SHP77 (cell line): ENCODE data around the gene C1orf56.

Source experiments
- DNase-seq, 2 experiments: peaks; one replicate each; lab custom pipeline; 2025; lab: John Stamatoyannopoulos, UW

C1orf56 gene, protein sequence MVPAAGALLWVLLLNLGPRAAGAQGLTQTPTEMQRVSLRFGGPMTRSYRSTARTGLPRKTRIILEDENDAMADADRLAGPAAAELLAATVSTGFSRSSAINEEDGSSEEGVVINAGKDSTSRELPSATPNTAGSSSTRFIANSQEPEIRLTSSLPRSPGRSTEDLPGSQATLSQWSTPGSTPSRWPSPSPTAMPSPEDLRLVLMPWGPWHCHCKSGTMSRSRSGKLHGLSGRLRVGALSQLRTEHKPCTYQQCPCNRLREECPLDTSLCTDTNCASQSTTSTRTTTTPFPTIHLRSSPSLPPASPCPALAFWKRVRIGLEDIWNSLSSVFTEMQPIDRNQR

DNA sequence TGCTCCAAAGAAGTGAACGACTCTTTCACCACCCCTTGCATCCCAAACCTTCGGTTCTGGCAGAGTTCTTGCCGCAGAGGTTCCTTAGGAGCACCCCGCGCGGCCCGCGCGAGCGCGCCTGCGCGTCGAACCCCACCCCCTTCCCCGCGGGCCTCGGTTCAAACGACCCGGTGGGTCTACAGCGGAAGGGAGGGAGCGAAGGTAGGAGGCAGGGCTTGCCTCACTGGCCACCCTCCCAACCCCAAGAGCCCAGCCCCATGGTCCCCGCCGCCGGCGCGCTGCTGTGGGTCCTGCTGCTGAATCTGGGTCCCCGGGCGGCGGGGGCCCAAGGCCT lies at the start of gene C1orf56:
C1orf56 (plus strand) TSS at position 161 of the 334 bp plus-strand sequence; CDS start at position 258, 97 bp downstream.
- peak; percentile 84 to 86 for DNase-seq

DNA sequence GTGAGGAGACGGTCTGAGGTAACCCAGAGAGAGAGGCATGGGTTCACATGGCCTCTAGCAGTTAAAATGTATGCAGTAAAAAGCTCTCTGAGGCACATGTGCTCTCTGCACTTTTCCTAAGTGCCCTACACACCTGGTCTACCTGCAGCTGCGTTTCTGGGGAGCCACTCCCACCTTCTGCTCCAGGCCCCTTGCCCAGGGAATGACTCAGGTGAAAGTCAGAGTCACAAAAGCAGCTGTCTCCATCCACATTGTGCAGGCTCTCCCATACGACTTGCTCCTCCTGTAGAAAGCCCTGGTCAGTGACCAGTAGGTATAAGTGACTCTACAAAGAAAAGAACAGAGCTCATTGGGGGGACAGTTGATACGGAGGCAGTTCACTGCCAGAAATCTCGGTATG lies 49.6 kb upstream of the C1orf56 start:
- DNase-seq = no peak

DNA sequence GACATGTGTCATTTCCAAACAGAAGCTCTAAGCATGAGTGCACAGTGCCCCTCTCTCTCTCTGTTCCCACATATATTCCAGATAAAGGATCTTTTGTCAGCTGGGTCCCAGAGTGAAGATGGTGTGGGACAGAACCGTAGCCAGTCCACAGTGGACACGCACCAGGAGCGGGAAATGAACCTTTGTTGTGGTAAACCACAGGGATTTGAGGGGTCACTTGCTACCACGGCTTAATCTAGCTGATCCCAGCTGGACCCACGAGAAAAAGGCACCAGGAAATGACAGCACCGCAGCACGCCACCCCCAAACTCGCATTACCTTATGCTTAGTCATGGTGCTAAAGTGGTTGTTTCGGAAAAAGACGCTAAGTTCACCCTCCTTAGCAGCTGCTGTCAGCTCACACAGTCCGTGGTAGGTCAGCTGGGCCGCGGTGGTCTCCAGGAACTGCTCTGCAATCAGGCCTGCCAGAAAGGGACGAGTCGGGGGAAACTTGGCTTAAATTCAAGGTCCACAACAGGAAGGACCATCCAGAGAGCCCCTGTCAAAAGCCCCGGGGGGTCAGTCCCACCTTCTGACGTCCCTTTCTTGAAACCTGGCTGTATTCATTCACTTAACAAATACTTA lies 48.4 kb upstream of the C1orf56 start:
- no peak for DNase-seq

DNA sequence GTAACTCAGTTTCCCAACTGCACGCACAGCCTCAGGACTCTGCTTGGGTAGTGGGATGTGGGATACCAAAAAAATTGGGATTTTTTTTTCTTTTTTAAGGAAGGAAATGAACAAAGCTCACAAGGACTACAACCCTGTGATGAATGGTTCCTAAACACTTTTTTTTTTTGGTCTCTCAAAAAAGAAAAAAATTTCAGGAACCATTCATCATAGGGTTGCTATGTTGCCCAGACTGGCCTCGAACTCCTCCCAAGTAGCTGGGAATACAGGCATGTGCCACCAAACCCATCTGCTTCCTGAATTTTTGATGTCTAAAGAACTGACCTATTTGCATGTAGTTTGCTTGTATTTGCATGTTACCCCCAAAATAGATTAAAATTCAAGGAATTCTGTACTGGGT lies 47.6 kb upstream of the C1orf56 start:
- no peak for DNase-seq

DNA sequence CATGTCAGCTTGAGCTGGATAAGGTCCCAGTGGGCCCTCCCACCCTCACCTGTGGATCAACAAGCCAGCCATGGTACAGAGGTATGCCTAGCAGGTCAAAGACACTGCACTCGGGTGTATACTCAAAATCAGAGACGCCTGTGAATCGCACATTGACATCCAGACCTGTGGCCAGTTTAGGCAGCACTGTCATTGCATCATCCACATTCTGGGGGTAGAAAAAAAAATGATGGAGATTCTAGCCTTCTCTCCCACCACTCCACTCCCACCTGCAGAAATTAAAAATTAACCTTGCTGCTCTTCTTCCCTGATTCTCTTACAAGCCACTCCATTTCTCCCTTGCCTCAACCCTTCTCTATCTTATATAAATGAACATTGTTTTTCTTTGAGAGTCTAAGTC lies 47.1 kb upstream of the C1orf56 start:
- DNase-seq = no peak

DNA sequence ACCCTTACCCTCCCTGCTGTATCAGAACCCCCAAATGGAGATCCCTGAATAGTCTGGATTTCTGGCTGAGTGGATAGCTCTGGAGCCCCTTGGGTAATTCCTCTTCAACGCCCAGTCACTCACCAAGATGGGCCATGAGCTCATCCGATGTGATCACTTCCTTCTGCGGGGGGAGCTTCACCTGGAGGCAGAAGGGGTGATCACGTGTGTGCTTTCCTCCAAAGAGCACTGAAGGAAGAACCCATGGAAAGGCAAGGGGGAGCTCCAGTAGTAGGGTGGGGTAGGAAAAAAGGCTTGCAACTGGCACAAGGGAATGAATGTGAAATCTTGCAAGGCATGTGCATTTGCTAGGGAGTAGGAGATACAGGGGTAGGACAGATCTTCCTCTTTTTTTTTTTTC lies 45.9 kb upstream of the C1orf56 start:
- no peak for DNase-seq

DNA sequence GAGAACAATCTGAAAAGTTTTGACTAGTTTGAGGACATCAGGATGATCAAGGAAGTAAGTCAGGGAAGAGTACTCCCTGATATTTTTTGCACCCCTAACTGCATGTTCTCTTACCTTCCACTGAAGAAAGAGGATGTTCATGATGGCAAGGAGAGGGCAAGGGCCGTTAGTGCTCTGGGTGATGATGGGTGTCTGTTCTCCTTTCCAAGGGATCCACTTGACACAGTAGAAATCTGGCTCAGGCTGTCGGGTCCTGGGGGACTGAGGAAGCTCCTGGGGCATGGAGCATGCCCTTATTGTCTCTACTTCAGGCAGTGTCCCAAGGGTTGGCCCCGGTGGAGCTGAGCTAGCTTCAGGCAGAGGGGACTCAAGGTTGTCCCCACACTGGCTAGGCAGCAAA lies 45.5 kb upstream of the C1orf56 start:
- no peak for DNase-seq

DNA sequence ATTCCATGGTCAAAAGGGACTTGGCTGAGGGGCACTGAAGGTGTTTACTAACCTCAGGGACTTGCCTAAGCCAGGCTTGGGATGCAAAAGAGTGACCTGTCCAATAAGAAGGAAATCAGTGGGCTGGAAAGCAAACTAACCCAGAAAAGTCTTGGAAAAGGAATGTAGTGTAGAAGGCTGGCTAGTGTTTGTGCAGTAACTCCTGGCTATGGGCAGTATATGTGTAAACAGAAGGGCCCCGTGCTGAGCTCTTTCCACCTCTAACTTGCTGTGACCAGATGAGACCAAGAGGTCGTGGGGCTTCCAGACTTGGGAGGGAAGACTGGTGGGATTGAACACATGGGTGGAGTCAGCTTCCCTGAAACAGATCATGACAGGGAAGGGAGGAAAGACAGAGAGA lies 44.9 kb upstream of the C1orf56 start:
- DNase-seq = no peak

DNA sequence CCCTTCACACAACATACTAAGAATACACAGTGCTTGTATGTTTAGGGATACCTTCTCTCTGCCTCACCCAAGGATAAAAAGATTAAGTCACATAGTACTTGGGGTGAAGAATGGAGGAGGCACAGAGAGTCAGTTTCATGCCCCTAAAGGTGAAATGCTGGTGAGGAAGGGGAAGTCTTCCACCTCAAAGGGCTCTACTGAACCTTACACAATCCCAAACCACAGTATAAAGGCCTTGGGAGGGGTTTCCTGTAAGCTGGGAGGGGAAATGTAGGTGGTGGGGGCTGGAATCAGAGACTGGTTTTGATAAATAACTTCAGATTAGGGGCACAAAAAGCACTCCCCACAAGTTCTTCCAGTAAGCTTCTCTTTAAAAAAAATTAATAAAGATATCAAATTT lies 44.4 kb upstream of the C1orf56 start:
- no peak for DNase-seq

DNA sequence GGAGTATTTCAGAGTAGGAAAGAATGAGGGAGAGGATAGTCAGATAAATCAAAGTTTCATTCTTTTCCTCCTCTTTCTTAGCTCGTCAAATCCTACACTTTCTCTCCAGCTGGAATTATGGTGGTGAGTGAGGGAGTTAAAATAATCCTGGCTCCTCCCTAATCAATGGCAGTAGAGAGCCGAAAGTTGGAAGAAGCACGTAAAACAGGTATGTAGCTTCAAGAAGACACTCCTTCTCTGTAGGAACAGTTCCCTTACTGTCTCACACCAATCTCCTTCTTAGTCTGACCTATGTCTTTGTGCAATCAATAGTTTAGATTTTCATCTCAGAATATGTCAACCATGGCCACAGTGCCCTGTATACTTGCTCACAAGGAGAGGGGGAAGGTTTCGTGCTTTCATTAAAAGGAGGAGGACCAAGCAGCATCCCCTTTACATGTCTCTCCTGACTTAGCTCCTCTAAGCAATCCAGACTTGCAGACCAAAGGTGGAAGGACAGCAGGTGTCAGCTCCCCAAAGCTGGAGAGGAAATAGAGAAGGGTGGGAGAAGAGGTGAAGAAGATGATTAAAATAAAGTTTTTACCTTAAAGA lies 41.7 kb upstream of the C1orf56 start:
- peak in 1 of 2 experiments; percentile 39 for DNase-seq

DNA sequence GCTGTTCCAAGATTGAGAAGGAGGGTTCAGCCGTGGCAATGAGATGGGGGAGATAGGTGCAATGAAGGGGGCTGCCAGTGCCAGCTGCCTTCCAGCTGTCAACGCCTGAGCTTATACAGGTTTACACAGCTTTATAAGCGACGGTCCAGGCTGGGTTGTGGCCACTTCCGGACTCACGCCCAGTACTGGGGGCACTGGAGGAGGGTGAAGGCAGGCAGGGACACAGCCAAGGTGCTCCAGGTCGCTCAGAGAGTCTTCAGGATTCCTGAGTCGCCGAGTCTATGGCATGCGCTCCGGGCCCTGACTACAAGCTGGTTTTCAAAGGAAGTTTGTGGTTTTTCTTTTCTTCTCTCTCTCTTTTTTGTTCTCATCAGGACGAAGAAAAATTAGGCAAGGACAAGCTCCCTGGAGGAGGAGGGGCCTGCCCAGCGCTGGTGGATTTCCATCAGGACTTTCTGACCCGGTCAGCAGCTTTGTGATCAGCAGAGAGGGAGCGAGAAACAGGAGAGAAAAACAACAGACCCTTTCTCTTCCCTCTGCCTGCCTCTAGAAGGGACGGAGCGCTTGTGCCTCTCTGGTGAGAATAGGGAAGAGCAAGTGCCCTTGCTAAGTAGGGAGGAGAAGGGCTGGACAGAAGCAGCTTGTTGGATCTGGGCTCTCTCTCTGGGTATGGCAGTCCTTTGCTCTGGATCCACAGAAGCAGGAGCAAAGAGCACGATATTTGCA lies 41.1 kb upstream of the C1orf56 start, which contains the start of gene MINDY1:
MINDY1 (minus strand) TSS at position 576 of the 726 bp plus-strand sequence. CDS start 4,285 bp downstream, outside the sequence.
- peak; percentile 95 to 97 for DNase-seq

DNA sequence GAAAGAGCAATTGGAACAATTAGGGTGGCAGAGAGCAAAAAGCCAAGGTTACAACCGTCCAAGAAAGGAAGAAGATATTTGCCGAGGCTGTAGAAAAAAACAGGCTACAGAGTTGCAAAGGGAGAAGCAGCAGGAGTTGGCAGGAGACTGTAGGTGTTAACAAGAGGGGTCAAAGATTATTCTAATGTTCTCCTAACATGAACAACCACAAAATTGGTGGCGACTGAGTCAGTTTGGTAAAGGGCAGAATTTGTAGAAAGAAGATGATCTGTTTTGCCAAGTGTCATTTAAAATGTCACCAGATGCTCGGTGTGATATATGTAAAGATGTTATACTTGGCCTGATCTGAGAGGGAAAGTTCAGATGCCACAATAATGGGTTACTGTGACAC lies 39.7 kb upstream of the C1orf56 start:
- no peak for DNase-seq

DNA sequence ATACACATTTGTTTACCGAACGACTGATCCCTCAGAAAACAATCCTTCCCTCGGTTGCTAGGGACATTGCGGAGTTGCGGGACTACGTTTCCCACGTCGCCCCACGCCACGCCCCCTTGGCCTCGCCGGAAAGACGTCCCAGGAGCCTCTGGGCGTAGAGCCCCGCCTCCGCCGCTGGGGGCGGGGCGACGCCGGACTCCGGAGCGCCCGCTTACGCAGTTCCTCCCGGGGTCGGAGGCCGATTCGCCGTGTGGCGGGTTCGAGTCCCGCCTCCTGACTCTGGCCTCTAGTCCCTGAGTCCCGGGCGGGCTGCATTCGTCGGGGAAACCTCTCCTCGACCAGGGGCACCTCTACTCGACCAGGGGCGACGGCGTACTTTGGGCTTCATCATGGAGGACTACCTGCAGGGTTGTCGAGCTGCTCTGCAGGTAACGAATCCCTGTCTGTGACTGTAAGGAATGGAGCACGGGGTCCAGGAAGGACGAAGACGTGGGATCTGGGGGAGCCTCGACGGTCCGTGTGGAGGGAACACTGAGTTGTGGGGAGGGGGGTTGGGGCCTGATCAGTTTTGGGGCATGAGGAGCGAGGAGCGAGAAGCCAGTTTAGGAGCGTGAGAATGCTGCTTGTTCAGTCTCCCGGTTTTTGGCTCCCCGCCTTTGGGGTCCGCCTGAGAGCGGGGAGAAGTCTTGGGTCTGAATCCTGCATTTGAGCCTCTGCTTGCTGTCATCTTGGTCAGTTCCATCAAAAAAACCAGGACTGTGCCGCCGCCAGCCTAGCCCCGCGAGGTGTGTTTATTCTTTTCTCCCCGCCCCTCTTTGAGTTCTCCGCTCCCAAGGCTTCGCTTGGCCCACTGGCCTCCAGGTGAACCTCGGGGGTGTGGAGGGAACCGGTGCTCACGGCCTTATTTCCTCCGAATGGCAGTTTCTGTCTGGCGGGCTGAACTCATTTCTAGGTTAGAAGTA lies 39.0 kb upstream of the C1orf56 start, which contains the start of gene PRUNE1:
PRUNE1 (plus strand) TSS at position 206 of the 962 bp plus-strand sequence; CDS start at position 390, 184 bp downstream.
- DNase-seq = peak; percentile 99 to 100

DNA sequence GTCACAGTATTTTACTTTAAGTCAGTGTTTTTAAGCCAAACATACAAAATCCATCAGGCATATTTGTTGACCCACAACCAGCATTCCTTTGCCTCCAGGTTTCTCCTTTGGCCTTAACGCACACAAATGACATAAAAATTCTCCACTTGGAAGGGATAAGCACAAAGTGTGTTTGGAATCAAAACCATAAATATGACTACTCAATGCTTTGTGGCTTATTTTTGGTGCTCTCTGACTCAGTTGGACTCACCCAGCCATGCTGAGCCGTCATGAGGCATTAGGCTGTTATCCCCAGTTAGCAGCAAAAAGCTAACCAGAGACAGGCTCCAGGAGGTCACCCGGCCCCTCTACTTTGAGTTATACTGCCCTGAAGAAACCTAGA lies 38.4 kb upstream of the C1orf56 start:
- no peak for DNase-seq

DNA sequence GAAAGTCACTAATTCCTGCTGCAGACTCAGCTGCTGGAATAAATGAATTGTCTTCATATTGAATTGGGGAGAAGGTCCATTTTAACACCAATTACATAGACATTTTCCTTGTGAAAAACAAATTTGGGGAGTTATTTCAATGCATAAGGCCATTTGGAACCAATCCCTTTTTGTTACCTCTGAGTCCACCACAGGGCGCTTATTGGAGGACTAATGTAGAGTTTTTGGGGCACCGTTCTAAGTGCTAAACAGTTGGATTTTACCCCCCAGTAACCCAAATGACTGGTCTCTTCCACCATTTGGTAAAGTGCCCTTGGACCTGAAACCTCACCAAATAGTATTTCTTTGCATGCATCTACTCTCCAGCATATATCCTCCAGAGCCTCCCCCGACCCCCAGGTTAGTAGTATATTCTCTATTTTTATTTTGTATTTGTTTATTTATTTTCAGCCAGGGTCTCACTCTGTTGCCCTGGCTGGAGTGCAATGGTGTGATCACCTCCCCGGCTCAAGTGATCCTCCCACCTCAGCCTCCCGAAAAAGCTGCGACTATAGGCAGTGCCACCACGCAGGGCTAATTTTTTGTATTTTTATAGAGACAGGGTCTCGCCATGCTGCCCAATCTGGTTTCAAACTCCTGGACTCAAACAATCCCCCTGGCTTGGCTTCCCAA lies 37.7 kb upstream of the C1orf56 start:
- no peak for DNase-seq

DNA sequence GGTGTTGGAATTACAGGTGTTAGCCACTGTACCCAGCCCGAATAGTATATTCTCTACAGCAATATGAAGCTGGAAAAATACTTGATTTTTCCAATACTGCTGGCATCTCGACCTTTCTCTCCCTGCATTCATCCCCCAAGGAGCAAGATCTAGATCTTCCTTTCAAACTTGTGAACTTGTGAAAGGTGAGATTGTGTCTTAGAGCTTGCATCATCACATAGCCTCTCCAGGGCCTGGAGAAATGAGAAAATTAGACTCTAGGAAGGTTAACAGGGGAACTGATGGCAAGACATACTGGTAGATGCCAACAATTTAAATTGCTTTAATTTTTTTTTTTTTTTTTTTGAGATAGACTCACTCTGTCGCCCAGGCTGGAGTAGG lies 37.2 kb upstream of the C1orf56 start:
- DNase-seq = no peak

DNA sequence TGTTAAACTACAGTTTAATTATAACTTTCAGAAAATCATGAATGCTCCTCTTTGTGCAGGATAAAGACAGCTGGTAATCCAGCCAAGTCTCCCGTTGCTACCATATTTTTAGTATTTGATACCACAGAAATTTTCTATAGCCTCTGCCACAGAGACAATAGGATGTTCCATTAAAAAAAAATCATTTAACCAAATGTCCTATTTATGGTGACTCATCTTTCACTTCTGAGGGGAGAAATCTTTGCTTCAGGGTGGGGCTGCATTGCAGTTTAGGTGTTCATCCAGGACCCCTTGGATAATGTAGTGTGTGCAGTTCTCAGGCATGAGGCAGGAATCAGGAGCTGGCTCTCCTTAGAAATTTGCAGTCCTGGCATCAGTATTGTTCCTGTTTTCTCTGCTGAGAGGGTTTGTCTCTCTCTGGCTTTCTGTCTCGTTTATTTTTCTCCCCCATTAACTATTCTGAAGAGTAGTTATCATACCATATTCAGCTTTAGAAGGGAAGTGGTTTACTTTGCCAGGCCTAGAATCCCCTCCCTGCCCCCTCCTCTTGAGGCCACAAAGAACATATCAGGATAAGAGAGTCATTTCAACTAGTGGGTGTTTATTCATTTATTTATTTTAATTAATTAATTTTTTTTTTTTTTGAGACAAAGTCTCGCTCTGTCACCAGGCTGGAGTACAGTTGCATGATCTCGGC lies 36.2 kb upstream of the C1orf56 start:
- no peak for DNase-seq

DNA sequence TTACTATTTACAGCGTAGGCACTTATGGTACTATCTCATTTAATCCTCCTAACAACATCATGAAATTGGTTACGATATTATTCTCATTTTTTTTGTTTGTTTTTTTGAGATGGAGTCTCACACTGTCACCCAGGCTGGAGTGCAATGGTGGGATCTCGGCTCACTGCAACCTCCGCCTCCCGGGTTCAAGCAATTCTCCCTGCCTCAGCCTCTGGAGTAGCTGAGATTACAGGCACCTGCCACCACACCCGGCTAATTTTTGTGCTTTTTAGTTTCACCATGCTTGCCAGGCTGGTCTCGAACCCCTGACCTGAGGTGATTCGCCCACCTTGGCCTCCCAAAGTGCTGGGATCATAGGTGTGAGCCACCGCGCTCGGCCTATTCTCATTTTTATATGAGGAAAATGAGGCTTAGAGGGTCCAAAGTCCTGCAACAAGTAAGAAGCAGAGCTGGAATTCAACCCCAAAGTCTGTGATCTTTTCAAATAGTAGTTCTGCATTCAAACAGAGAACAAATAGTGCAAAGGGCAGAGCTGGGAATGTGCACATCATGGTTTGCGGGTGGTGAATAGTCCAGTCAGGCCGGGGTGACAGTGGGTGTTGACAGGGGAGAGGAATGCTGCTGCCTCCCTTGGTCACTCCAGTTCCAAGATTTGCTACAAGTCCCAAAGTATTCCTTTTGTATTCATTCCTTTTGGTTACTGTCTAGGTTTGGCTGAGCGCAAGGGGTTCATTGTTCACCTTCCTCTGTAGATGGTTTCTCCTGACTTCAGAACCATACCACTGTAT lies 34.7 kb upstream of the C1orf56 start:
- no peak for DNase-seq

DNA sequence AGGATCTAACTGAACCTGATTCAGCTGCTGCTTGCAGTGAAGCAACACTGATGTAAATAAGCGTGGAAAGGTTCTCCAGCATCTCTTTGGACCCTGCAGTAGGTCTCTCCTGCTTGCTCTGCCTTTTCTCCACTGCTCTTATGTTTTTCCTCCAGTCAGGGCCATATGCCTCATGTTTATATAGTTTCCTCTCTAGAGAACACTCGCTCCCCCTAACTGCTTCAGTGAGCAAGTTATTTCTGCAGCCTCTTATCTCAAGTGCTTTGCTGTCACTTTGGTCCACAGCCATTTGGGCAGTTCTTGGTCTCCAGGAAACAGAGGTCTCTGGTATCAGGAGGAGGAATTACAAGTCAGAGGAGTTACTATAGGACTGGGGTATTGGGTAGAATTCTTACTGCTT lies 34.0 kb upstream of the C1orf56 start:
- no peak for DNase-seq
